D721Med (cell line): ENCODE measurements around the gene LCE1E.

Experiments
- DNase-seq: peaks from one replicate; pipeline ENCODE4 v3.0.0; 2011; ENCODE audit warnings: low spot score; ENCODE audit not compliant: insufficient read length
- FAIRE-seq: peaks from 2 replicates; lab custom pipeline; 2011; peaks lifted over from hg19 to GRCh38; lab: Jason Lieb, UNC
- CTCF ChIP-seq: IDR thresholded peaks from 2 replicates; pipeline ENCODE4 v1.5.1; 2012; ENCODE audit warnings: mild to moderate bottlenecking, control low read depth; ENCODE audit not compliant: insufficient read depth; ENCODE audit errors: missing control alignments

Gene LCE1E

DNA sequence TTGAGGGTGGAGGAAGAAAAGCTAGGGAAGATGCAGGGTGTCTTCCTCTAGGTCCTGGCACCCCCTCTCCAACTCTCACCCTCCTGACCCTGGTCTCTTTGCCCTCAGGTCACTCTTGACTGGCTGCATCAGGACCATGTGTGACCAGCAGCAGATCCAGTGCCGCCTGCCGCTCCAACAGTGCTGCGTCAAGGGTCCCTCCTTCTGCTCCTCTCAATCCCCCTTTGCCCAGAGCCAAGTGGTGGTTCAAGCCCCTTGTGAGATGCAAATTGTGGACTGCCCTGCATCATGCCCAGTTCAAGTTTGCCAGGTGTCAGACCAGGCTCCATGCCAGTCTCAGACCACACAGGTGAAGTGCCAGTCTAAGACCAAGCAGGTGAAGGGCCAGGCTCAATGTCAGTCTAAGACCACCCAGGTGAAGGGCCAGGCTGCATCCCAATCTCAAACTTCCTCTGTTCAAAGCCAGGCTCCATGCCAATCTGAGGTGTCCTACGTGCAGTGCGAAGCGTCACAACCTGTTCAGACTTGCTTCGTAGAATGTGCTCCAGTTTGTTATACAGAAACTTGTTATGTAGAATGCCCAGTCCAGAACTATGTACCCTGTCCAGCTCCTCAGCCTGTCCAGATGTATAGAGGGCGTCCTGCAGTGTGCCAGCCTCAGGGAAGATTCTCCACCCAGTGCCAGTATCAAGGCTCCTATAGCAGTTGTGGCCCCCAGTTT, 26.4 kb upstream of the LCE1E start:
- no peak for TF ChIP-seq CTCF
- FAIRE-seq (no peak), DNase-seq (no peak)

GRCh38 chr1:152760551-152761190, 25.4 kb upstream of the LCE1E start:
- DNase-seq (no peak), FAIRE-seq (no peak)
- no peak for TF ChIP-seq CTCF

DNA sequence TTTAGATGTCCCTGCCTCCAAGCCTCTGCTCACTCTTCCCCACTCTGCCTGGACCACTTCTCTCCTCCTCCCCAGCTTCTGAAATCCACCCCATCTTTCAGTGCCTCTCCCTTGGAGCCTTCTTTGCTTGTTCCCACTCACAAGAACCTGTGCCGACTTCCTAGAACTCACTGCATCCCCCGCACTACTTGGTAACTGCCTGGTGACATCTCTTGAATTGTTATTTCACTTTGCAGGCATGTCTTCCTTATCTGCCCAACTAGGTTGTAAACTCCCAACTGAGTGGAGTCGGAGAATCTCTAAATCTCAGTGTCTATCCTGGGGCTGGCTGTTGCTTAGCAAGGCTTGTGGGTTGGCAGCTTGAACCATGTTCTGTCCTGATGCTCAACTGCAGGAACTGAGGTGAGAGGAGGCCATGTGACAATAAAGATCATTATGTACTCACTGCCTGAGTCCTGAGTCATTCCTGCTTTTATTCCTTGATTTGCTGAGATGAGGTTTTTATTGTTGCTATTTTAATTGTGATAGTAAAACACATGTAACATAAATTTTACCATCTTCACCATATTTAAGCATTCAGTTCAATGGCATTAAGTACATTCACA, 24.3 kb upstream of the LCE1E start:
- FAIRE-seq (no peak), DNase-seq (no peak)
- TF ChIP-seq CTCF = no peak

GRCh38 chr1:152768847-152769533, 17.1 kb upstream of the LCE1E start:
- no peak for DNase-seq
- FAIRE-seq = no peak
- TF ChIP-seq CTCF = peak; percentile 5

- no peak for TF ChIP-seq CTCF
- no peak for FAIRE-seq
These were observed 15.6 kb upstream of the LCE1E start for GRCh38 chr1:152770411-152770810.

DNA sequence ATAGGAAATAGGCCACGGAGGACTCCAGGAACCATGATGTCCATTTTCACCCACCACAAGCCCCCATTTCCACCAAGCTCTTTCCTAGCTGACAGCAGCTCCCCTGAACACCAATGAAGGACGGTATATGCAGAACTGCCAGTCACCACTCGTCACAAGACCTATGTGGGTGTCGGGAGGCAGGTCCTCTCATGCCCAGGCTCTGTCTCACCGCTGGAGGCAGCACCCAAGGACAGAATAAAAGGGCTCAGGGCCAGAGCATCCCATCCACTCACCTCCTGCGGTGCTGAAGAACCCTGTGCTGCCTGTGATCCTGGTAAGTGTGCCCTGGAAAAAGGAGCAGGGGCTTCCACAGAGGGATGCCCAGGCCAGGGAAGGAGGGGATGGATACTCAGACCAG, 11.2 kb upstream of the LCE1E start, which contains the start of gene LCE1F:
LCE1F (plus strand) TSS at position 266 of the 400 bp plus-strand sequence. CDS start 1,232 bp downstream, outside the sequence.
- no peak for DNase-seq
- no peak for FAIRE-seq
- no peak for TF ChIP-seq CTCF

More at GRCh38 chr1:152770411-152770810, 15.6 kb upstream of the LCE1E start:
- DNase-seq = no peak
